PC-9 (cell line): ENCODE results near the gene RAD51D. TPM values are rescaled to one million over a fixed set of nuclear protein-coding genes. Genes with fewer than 3 reads are reported as not detected.
"Not testable (repeated sequence)": the region's sequence is repeated elsewhere in the genome, so short reads cannot be mapped to it uniquely, and the experiment has no call there.

ENCODE experiments used
- BruUV-seq: library from RNA; stranded (reverse); fragments of 400-500 nt; replicated peaks from 2 replicates; lab custom pipeline; 2021; lab: Mats Ljungman, UMichigan
- CTCF ChIA-PET: fragments of 300-600 bp; sonication (Branson Sonifier 250); formaldehyde crosslinking; loops from one replicate; lab custom pipeline; 2022; ENCODE audit warnings: antibody characterized with exemption; lab: Charles Lee
- POLR2A ChIA-PET: fragments of 300-600 bp; sonication (Branson Sonifier 250); formaldehyde crosslinking; loops from one replicate; lab custom pipeline; 2022; ENCODE audit warnings: antibody characterized with exemption; ENCODE audit not compliant: unreplicated experiment; lab: Charles Lee
- DNase-seq, 2 experiments: peaks; one replicate each; pipeline versions ENCODE4 v3.0.0 to v3.0.0-alpha.2; 2015 to 2022; ENCODE audit warnings: mixed read lengths in 1 of 2
- H2AFZ ChIP-seq: fragments of 200-600 bp; sonication (generic); 2 replicates; pipeline ENCODE4 v1.8.1; 2017; ENCODE audit warnings: antibody characterized with exemption
- H3F3A ChIP-seq: fragments of 200-600 bp; sonication (generic); 2 replicates; pipeline ENCODE4 v1.8.1; 2017; ENCODE audit warnings: antibody characterized with exemption, mild to moderate bottlenecking, low read depth; ENCODE audit not compliant: insufficient read depth
- H3K27ac ChIP-seq: fragments of 200-600 bp; sonication (generic); 2 replicates; pipeline ENCODE4 v1.6.1; 2016; ENCODE audit warnings: mixed run types
- H3K27me3 ChIP-seq: fragments of 200-600 bp; sonication (generic); 2 replicates; pipeline ENCODE4 v1.6.1; 2016; ENCODE audit warnings: low read depth, mixed run types; ENCODE audit not compliant: insufficient read depth
- H3K36me3 ChIP-seq: fragments of 200-600 bp; sonication (generic); 2 replicates; pipeline ENCODE4 v1.6.1; 2016; ENCODE audit warnings: low read depth, mixed run types
- H3K4me1 ChIP-seq: fragments of 200-600 bp; sonication (generic); replicated peaks from 2 replicates; pipeline ENCODE4 v1.6.1; 2016; ENCODE audit warnings: mixed run types; ENCODE audit not compliant: insufficient read depth
- H3K4me2 ChIP-seq: fragments of 200-600 bp; sonication (generic); 2 replicates; pipeline ENCODE4 v1.6.1; 2017; ENCODE audit warnings: mixed run types
- H3K4me3 ChIP-seq: fragments of 200-600 bp; sonication (generic); 2 replicates; pipeline ENCODE4 v1.6.1; 2016; ENCODE audit warnings: mixed run types
- H3K79me2 ChIP-seq: fragments of 200-600 bp; sonication (generic); 2 replicates; pipeline ENCODE4 v1.6.1; 2017; ENCODE audit warnings: low read depth, mixed run types
- H3K9me2 ChIP-seq: fragments of 200-600 bp; sonication (generic); 2 replicates; pipeline ENCODE4 v1.8.1; 2017; ENCODE audit warnings: mild to moderate bottlenecking; ENCODE audit not compliant: insufficient read depth
- H3K9me3 ChIP-seq: fragments of 200-600 bp; sonication (generic); 2 replicates; pipeline ENCODE4 v1.8.1; 2016; ENCODE audit warnings: low read depth; ENCODE audit not compliant: insufficient read depth
- H4K20me1 ChIP-seq: fragments of 200-600 bp; sonication (generic); 2 replicates; pipeline ENCODE4 v1.8.1; 2017; ENCODE audit not compliant: insufficient read depth
- CTCF ChIP-seq: fragments of 200-600 bp; sonication (generic); conservative IDR thresholded peaks from 2 replicates; pipeline ENCODE4 v1.6.1; 2017; ENCODE audit warnings: mixed run types, antibody characterized with exemption, mild to moderate bottlenecking, moderate library complexity
- EZH2 ChIP-seq: fragments of 200-600 bp; sonication (generic); IDR thresholded peaks from 2 replicates; pipeline ENCODE4 v1.8.0; 2017; ENCODE audit warnings: antibody characterized with exemption, low read depth
- intact Hi-C: fragments of 100-400 bp; cut with micrococcal nuclease; formaldehyde crosslinking; loops from one replicate; pipeline ENCODE4 v1.10.0; 2022; ENCODE audit not compliant: unreplicated experiment
- total RNA-seq: library from RNA; stranded (reverse); gene quantifications from 2 replicates; pipeline ENCODE4 v1.2.3, GENCODE V29; 2021

The RAD51D gene
- total RNA-seq, 1 experiment from 2014 or later: 7.8 TPM

- no peak overlapping the region for H3K27ac ChIP-seq
- ChIA-PET CTCF (no interaction called here), POLR2A (no interaction called here)
- intact Hi-C loops: no loop called here
- no peaks in the 10 kb centered on the region for H3K9me3 ChIP-seq
- no peak overlapping the region for H3K4me2 ChIP-seq
- no peak for TF ChIP-seq CTCF
- no peak for TF ChIP-seq EZH2
- no peaks in the 10 kb centered on the region for H3K36me3 ChIP-seq
- H3K27me3 ChIP-seq: peaks cover 13% of the 10 kb centered on the region; the same call in 1 of the 2 replicates
- DNase-seq: no peak
- H4K20me1 ChIP-seq: no peaks in the 10 kb centered on the region
- no peak overlapping the region for H2AFZ ChIP-seq
- no peak overlapping the region for H3K4me3 ChIP-seq
- H3K79me2 ChIP-seq: no peaks in the 10 kb centered on the region
- BruUV-seq: no TSS peak
- no peaks in the 10 kb centered on the region for H3K9me2 ChIP-seq
- no peaks in the 10 kb centered on the region for H3F3A ChIP-seq
- no peaks in the 10 kb centered on the region for H3K4me1 ChIP-seq
Observed at GRCh38 chr17:35152421-35153140, 32.9 kb upstream of the RAD51D start.

- H4K20me1 ChIP-seq, intact Hi-C loops, H3K36me3 ChIP-seq, H2AFZ ChIP-seq, H3K4me2 ChIP-seq, H3K27ac ChIP-seq, H3K4me1 ChIP-seq, POLR2A ChIA-PET, DNase-seq, BruUV-seq, H3F3A ChIP-seq, H3K4me3 ChIP-seq, H3K9me2 ChIP-seq, CTCF ChIA-PET, H3K79me2 ChIP-seq, H3K9me3 ChIP-seq: not testable (repeated sequence)
- peaks cover 28% of the 10 kb centered on the region for H3K27me3 ChIP-seq
Observed at GRCh38 chr17:35151080-35151479, 31.4 kb upstream of the RAD51D start.

GRCh38 chr17:35149941-35150340, 30.3 kb upstream of the RAD51D start:
- TF ChIP-seq EZH2 (no peak), CTCF (no peak)
- no peak overlapping the region for H2AFZ ChIP-seq

More at GRCh38 chr17:35149941-35150340, 30.3 kb upstream of the RAD51D start:
- Histone ChIP-seq H3K27ac (no peak overlapping the region), H3K79me2 (no peaks in the 10 kb centered on the region), H3K4me1 (no peaks in the 10 kb centered on the region), H3K4me2 (no peak overlapping the region), H3K4me3 (no peak overlapping the region), H3K27me3 (peaks cover 29% of the 10 kb centered on the region), H3K9me2 (no peaks in the 10 kb centered on the region), H3K36me3 (no peaks in the 10 kb centered on the region), H3K9me3 (no peaks in the 10 kb centered on the region), H4K20me1 (no peaks in the 10 kb centered on the region), H3F3A (no peaks in the 10 kb centered on the region)
- ChIA-PET POLR2A (no interaction called here), CTCF (no interaction called here)
- intact Hi-C loops: loop anchor here (10.0 kb wide), 1 partner anchor 165 kb away; no protein-coding TSS in a partner anchor
- DNase-seq: no peak
- BruUV-seq: no TSS peak
